ENCODE results near the gene NSL1.
"Not testable (repeated sequence)": the region's sequence is repeated elsewhere in the genome, so short reads cannot be mapped to it uniquely, and the experiment has no call there.

Gene NSL1

GRCh38 chr1:212791676-212792395 lies at the start of gene NSL1, which contains the start of gene TATDN3:
NSL1 (minus strand) TSS chr1:212791777; CDS start chr1:212791763, 14 bp downstream.
TATDN3 (plus strand) TSS chr1:212791894; CDS start chr1:212791922, 28 bp downstream.
- peak; percentile 92 for DNase-seq

- no peak for DNase-seq
Observed at GRCh38 chr1:212838145-212838544, 46.6 kb upstream of the NSL1 start.

- not testable (repeated sequence) for DNase-seq
Observed at GRCh38 chr1:212833211-212834207, 41.9 kb upstream of the NSL1 start.

- no peak for DNase-seq
Observed at GRCh38 chr1:212828395-212828794, 36.8 kb upstream of the NSL1 start.

- no peak for DNase-seq
Observed at GRCh38 chr1:212827831-212828278, 36.3 kb upstream of the NSL1 start.

- DNase-seq: no peak
Observed at GRCh38 chr1:212827171-212827776, 35.7 kb upstream of the NSL1 start.

GRCh38 chr1:212825798-212826452 lies 34.3 kb upstream of the NSL1 start:
- DNase-seq: no peak

GRCh38 chr1:212824201-212824600 lies 32.6 kb upstream of the NSL1 start:
- DNase-seq: no peak

- no peak for DNase-seq
Observed at GRCh38 chr1:212822956-212823355, 31.4 kb upstream of the NSL1 start.

- DNase-seq: no peak
Observed at GRCh38 chr1:212820969-212821368, 29.4 kb upstream of the NSL1 start.

GRCh38 chr1:212819726-212820125 lies 28.1 kb upstream of the NSL1 start:
- DNase-seq: no peak

- DNase-seq: no peak
Observed at GRCh38 chr1:212816567-212817278, 25.1 kb upstream of the NSL1 start.

GRCh38 chr1:212814537-212815334 lies 23.2 kb upstream of the NSL1 start:
- DNase-seq: no peak

- DNase-seq: no peak
Observed at GRCh38 chr1:212805767-212806166, 14.2 kb upstream of the NSL1 start.

- no peak for DNase-seq
Observed at GRCh38 chr1:212797681-212798080, 6.1 kb upstream of the NSL1 start.

GRCh38 chr1:212794561-212795014 lies 3.0 kb upstream of the NSL1 start:
- DNase-seq: no peak

- no peak for DNase-seq
Observed at GRCh38 chr1:212792396-212792908, 875 bp upstream of the NSL1 start.

- DNase-seq: no peak
Observed at GRCh38 chr1:212791261-212791675, 309 bp downstream of the NSL1 start.

- DNase-seq: no peak
Observed at GRCh38 chr1:212785871-212786270, 5.7 kb downstream of the NSL1 start.

GRCh38 chr1:212783976-212784375 lies 7.6 kb downstream of the NSL1 start:
- DNase-seq: no peak
